Heart right ventricle (tissue), 16 donors: ENCODE measurements around the gene SMG6. TPM values are rescaled to one million over a fixed set of nuclear protein-coding genes. Genes with fewer than 3 reads are reported as not detected.

ENCODE experiments used
- ATAC-seq, 8 donors: fragments of 200-7000 bp; cut with Tn5 transposase; one replicate each; pipeline ENCODE4 v1.9.1; 2020; ENCODE audit warnings: mild to moderate bottlenecking in 8 of 8, moderate library complexity in 8 of 8, moderate number of reproducible peaks in 1 of 8
- DNase-seq, 2 donors: peaks; one replicate each; pipeline ENCODE4 v3.0.0-alpha.2; 2020
- H3K27ac ChIP-seq, 10 donors: fragments of 200-600 bp; sonication (generic) in 2 of 10; one replicate each; pipeline versions ENCODE4 v1.5.0 to v1.8.0; 2020 to 2022; ENCODE audit warnings: mild to moderate bottlenecking in 3 of 10
- H3K27me3 ChIP-seq, 7 donors: fragments of 200-600 bp; one replicate each; pipeline ENCODE4 v1.8.0; 2021 to 2022; ENCODE audit warnings: mild to moderate bottlenecking in 2 of 7
- H3K36me3 ChIP-seq, 9 donors: fragments of 200-600 bp; sonication (generic) in 1 of 9; one replicate each; pipeline versions ENCODE4 v1.5.0 to v1.8.0; 2020 to 2022; ENCODE audit warnings: mild to moderate bottlenecking in 2 of 9
- H3K4me1 ChIP-seq, 9 donors: fragments of 200-600 bp; sonication (generic) in 1 of 9; one replicate each; pipeline versions ENCODE4 v1.5.0 to v1.8.0; 2020 to 2022; ENCODE audit warnings: mild to moderate bottlenecking in 4 of 9
- H3K4me3 ChIP-seq, 10 donors: fragments of 200-600 bp; sonication (generic) in 2 of 10; one replicate each; pipeline versions ENCODE4 v1.5.0 to v1.8.0; 2020 to 2022; ENCODE audit warnings: mild to moderate bottlenecking in 7 of 10, moderate library complexity in 2 of 10
- H3K9me3 ChIP-seq, 11 donors: fragments of 200-600 bp in 10 of 11; sonication (generic) in 2 of 11; one replicate each; pipeline versions ENCODE4 v1.5.0 to v1.8.0; 2013 to 2022; ENCODE audit warnings: mild to moderate bottlenecking in 2 of 11, control low read depth in 1 of 11, moderate library complexity in 1 of 11
- CTCF ChIP-seq, 9 donors: fragments of 200-600 bp; sonication (generic) in 2 of 9; IDR thresholded peaks; one replicate each; pipeline versions ENCODE4 v1.5.0 to v1.8.0; 2021 to 2022; ENCODE audit warnings: antibody characterized with exemption in 9 of 9, mild to moderate bottlenecking in 5 of 9, moderate library complexity in 1 of 9
- WGBS, 2 donors: extraction: QIAGEN DNeasy Blood & Tissue Kit; methylation state at CpG; one replicate each; pipeline ENCODE4 v1.1.7; 2013; ENCODE audit warnings: inconsistent platforms in 1 of 2; 5-methylcytosine and 5-hydroxymethylcytosine counted together
- intact Hi-C, 10 donors: fragments of 100-400 bp; cut with DNase I; formaldehyde crosslinking; loops; one replicate each; pipeline versions ENCODE4 v1.11.1 to v1.14.2; 2022
- polyA plus RNA-seq, 2 donors: library from polyadenylated mRNA; stranded (reverse); fragments of 200-250 nt; gene quantifications; one replicate each; pipeline ENCODE4 v1.2.3, GENCODE V29; 2013
- total RNA-seq, 10 donors: library from RNA; stranded (reverse); fragmentation: NEBNext Ultra II Directional in 3 of 10; extraction: Animal tissue kit (Norgen Biotek cat#: 25700) in 3 of 10; gene quantifications; one replicate each; pipeline versions ENCODE4 v1.2.1 to v1.2.4, GENCODE V29; 2021 to 2023
- donor health status: Arrhythmogenic right ventricular cardiomyopathy.
- donor health status: ischemic (EF 13 %, LVEDD 7.1; RV severe dilation, severe dysfunction).
- donor health status: healthy with polysubstance abuse.
- donor health status: DM: no; HTN: yes; CAD: no.
- donor health status: DM: no; HTN: no; CAD: no.
- donor health status: ischemic (EF 25% LVEDD 6.9; RV normal size, moderate dysfunction).
- donor health status: ischemic (EF 25% LVEDD 5.7; RV mildly dilated, moderate dysfunction).
- donor health status: healthy.
- donor health status: DM: yes; HTN: yes; CAD: no.
- donor health status: Ischemic cardiomyopathy.
- donor health status: ischemic (EF 35%, LVEDD 5.7; RV mildly dilated, moderate dysfunction).
- donor health status: nonischemic (EF 11% LVEDD 7.7; RV severe dilation, severe dysfunction).
- donor health status: DM: yes; HTN: yes; CAD: no.
- donor health status: PGD.
- donor health status: ischemic (EF 29% LVEDD 5.4; RV normal size, mild dysfunction).
- donor health status: nonischemic (EF 23%, LVEDD 6.1; RV moderate dilation, normal function).

SMG6 gene
- total and polyA plus RNA-seq, 12 donors = 13.6 to 28.1 (median 19.6) TPM

DNA sequence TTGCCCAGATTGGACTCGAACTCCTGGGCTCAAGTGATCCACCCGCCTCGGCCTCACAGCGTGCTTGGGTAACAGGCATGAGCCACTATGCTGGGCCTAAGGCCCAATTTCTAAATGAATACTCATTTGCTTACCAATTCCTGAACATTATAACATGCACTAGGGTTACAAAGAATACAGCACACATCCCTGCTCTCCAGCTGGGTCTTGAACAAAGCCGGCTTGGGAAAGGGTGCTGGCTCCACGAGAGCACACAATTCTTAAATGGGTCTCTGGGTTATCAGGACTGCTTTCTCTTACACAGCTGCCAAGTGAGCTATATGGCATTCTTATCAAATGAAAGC, 190.3 kb downstream of the SMG6 start:
- DNase-seq (no peak), ATAC-seq (no peak)
- Histone ChIP-seq H3K36me3 (peaks cover 0 to 4% (median 0%) of the 10 kb centered on the region in 9 donors), H3K9me3 (no peaks in the 10 kb centered on the region), H3K4me3 (no peak overlapping the region), H3K27me3 (no peaks in the 10 kb centered on the region), H3K4me1 (peaks cover 0 to 5% (median 0%) of the 10 kb centered on the region in 9 donors), H3K27ac (no peak overlapping the region)
- intact Hi-C loops = loop anchor here in 1 of 10 donors (10.0 kb wide), 1 partner anchor 52 kb away; no protein-coding TSS in a partner anchor
- no peak for TF ChIP-seq CTCF (IDR thresholded peaks at IDR 0.05)
- 92 to 95% methylated on average over 6 of the region's 6 CpGs for WGBS, 2 donors

GRCh38 chr17:2111691-2112090, 191.9 kb downstream of the SMG6 start:
- H3K4me3 ChIP-seq = no peak overlapping the region
- ATAC-seq = no peak
- no peak for TF ChIP-seq CTCF (IDR thresholded peaks at IDR 0.05)
- H3K36me3 ChIP-seq = peaks cover 0 to 4% (median 0%) of the 10 kb centered on the region in 9 donors
- H3K27ac ChIP-seq = no peak overlapping the region
- no peaks in the 10 kb centered on the region for H3K9me3 ChIP-seq
- no peaks in the 10 kb centered on the region for H3K27me3 ChIP-seq
- H3K4me1 ChIP-seq = peaks cover 7 to 21% (median 15%) of the 10 kb centered on the region in 9 donors
- WGBS, 2 donors = 94 to 97% methylated on average over 5 of the region's 5 CpGs
- no peak for DNase-seq
- intact Hi-C loops = loop anchor here in 1 of 10 donors (10.0 kb wide), 1 partner anchor 53 kb away; no protein-coding TSS in a partner anchor

DNA sequence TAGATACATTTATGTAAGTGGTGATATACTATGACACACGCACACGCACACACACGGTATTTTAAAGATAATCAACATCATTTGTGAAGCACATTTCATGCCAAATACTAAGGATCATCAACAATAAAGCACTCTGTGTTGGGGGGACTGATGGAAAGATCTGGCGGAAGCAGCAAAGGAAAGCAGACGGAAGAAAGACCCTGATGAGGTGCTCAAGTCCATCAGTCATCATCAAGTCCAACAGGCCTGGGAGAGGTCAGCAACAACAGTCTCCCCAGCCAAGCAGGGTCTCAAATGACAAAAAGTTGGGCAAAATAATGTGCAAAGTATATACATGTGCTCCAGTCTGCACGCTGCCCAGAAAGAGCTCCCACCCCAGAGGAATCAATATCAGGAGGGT, 193.1 kb downstream of the SMG6 start:
- H3K27ac ChIP-seq = no peak overlapping the region
- DNase-seq (no peak), ATAC-seq (no peak)
- intact Hi-C loops = loop anchor here in 1 of 10 donors (10.0 kb wide), 1 partner anchor 54 kb away; no protein-coding TSS in a partner anchor
- H3K4me1 ChIP-seq = peaks cover 14 to 34% (median 26%) of the 10 kb centered on the region in 9 donors
- H3K36me3 ChIP-seq = peaks cover 0 to 4% (median 0%) of the 10 kb centered on the region in 9 donors
- H3K4me3 ChIP-seq = no peak overlapping the region
- H3K27me3 ChIP-seq = no peaks in the 10 kb centered on the region
- WGBS, 2 donors = 94 to 95% methylated on average over 6 of the region's 6 CpGs
- no peaks in the 10 kb centered on the region for H3K9me3 ChIP-seq
- TF ChIP-seq CTCF (IDR thresholded peaks at IDR 0.05) = no peak

DNA sequence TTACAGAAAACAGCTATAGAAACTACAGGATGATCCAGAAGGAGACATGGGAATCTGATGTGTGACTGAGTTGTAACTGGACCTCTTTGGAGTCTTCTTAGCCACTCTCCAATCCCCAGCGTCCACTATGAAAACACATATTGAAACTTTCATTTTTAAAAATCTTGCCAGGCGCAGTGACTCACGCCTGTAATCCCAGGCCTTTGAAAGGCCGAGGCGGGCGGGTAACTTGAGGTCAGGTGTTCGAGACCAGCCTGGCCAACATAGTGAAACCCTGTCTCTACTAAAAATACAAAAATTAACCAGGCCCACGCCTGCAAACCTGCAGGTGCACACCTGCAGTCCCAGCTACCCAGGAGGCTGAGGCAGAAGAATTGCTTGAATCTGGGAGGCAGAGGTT, 195.4 kb downstream of the SMG6 start:
- Histone ChIP-seq H3K4me1 (peaks cover 14 to 38% (median 27%) of the 10 kb centered on the region in 9 donors), H3K36me3 (no peaks in the 10 kb centered on the region), H3K27me3 (no peaks in the 10 kb centered on the region), H3K9me3 (no peaks in the 10 kb centered on the region), H3K4me3 (no peak overlapping the region), H3K27ac (peak overlapping the region in 3 of 10 donors; percentile 67 to 83 (median 75))
- TF ChIP-seq CTCF (IDR thresholded peaks at IDR 0.05) = no peak
- no peak for ATAC-seq
- no peak for DNase-seq
- WGBS, 2 donors = 88 to 93% methylated on average over 8 of the region's 8 CpGs
- intact Hi-C loops = loop anchor here in 1 of 10 donors (5.0 kb wide), 1 partner anchor 69 kb away; no protein-coding TSS in a partner anchor
